ENCODE results near the gene SEMA3A. TPM values are rescaled to one million over a fixed set of nuclear protein-coding genes. Genes with fewer than 3 reads are reported as not detected.
A peak's percentile ranks its signal among the peaks of the same experiment; 100 is the strongest.

SEMA3A gene
- total and polyA plus RNA-seq, 2 experiments from 2014 or later: 19.8 to 46.4 TPM

DNA sequence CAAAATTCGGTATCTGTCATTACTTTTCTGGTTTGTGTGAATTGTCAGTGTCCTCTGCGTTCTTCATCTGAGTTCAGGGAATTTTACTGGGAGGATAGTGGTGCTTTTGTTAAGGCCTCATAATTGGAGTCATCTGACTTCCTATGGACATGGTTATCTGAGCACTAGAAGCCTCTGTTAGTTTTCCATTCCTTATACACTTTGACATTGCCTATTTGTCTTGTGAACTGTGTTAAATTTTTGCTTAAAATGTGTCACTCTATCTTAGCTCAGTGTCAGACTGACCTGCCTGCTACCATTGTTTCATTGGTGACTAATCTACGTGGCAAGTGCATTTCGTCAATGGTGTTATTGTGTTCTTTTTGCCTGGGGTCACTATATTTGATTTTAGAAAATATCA lies 253.3 kb downstream of the SEMA3A start:
- no peaks in the 10 kb centered on the region for H3K9me2 ChIP-seq (ENCODE audit: insufficient read depth)
- no peaks in the 10 kb centered on the region for H3K4me1 ChIP-seq (ENCODE audit: insufficient read depth)
- H4K20me1 ChIP-seq (replicated peaks; ENCODE audit: insufficient read depth): no peaks in the 10 kb centered on the region
- TF ChIP-seq, protein P1, sequence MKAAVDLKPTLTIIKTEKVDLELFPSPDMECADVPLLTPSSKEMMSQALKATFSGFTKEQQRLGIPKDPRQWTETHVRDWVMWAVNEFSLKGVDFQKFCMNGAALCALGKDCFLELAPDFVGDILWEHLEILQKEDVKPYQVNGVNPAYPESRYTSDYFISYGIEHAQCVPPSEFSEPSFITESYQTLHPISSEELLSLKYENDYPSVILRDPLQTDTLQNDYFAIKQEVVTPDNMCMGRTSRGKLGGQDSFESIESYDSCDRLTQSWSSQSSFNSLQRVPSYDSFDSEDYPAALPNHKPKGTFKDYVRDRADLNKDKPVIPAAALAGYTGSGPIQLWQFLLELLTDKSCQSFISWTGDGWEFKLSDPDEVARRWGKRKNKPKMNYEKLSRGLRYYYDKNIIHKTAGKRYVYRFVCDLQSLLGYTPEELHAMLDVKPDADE (IDR thresholded peaks at IDR 0.05): no peak
- H3K4me3 ChIP-seq: no peak overlapping the region
- H3K79me2 ChIP-seq (replicated peaks; ENCODE audit: insufficient read depth): no peaks in the 10 kb centered on the region
- no peaks in the 10 kb centered on the region for H3K27me3 ChIP-seq (ENCODE audit: insufficient read depth)
- H3K4me3 Mint-ChIP-seq: no peak overlapping the region
- ATAC-seq (no peak), DNase-seq (ENCODE audit: low spot score) (no peak)
- no peak overlapping the region for H3K27ac ChIP-seq (ENCODE audit: low read depth)
- no peak overlapping the region for H3K4me2 ChIP-seq
- H2AFZ ChIP-seq: 0 out of 2 replicates have a peak overlapping the region, but pooled peaks have one; percentile 4
- no peaks in the 10 kb centered on the region for H3K36me3 ChIP-seq (ENCODE audit: insufficient read depth)
- no peak overlapping the region for H3K27ac Mint-ChIP-seq
- H3F3A ChIP-seq (replicated peaks; ENCODE audit: low read depth): no peaks in the 10 kb centered on the region
- H3K9me3 Mint-ChIP-seq: no peaks in the 10 kb centered on the region
- no peaks in the 10 kb centered on the region for H3K36me3 Mint-ChIP-seq (ENCODE audit: low read depth)
- peaks cover under 1% of the 10 kb centered on the region for H3K27me3 Mint-ChIP-seq (ENCODE audit: insufficient read depth, low read depth, poor library complexity)
- 0 out of 3 replicates have a peak, but pooled peaks cover 2% of the 10 kb centered on the region for H3K4me1 Mint-ChIP-seq

DNA sequence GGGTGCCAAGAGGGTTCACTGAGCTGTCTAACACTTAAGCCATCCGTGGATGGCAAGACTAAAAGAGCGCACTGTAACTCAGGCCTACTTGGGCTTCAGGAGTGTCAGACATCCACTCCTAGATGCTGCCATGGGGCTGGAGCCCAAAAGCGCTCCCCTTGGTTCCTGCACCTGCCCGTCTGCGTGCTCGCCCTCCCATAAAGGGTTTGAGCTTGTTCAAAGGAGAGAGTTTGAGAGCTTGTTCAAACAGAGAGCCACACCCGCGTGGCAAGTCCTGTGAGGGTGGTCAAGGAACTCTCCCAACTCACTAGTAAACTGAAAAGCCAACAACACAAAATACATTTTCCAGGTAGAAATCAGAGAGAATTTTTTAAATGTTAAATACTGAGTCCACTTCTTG lies 256.7 kb downstream of the SEMA3A start:
- no peaks in the 10 kb centered on the region for H4K20me1 ChIP-seq (replicated peaks; ENCODE audit: insufficient read depth)
- Mint-ChIP-seq H3K27ac (no peak overlapping the region), H3K4me3 (no peak overlapping the region), H3K36me3 (ENCODE audit: low read depth) (no peaks in the 10 kb centered on the region), H3K4me1 (0 out of 3 replicates have a peak, but pooled peaks cover 2% of the 10 kb centered on the region), H3K9me3 (no peaks in the 10 kb centered on the region), H3K27me3 (ENCODE audit: insufficient read depth, low read depth, poor library complexity) (no peaks in the 10 kb centered on the region)
- no peaks in the 10 kb centered on the region for H3F3A ChIP-seq (replicated peaks; ENCODE audit: low read depth)
- no peaks in the 10 kb centered on the region for H3K36me3 ChIP-seq (ENCODE audit: insufficient read depth)
- no peak for ATAC-seq
- H3K27ac ChIP-seq (ENCODE audit: low read depth): no peak overlapping the region
- no peak overlapping the region for H3K4me2 ChIP-seq
- no peak overlapping the region for H3K4me3 ChIP-seq
- H3K27me3 ChIP-seq (ENCODE audit: insufficient read depth): no peaks in the 10 kb centered on the region
- no peak for DNase-seq (ENCODE audit: low spot score)
- H3K79me2 ChIP-seq (replicated peaks; ENCODE audit: insufficient read depth): no peaks in the 10 kb centered on the region
- no peaks in the 10 kb centered on the region for H3K4me1 ChIP-seq (ENCODE audit: insufficient read depth)
- H3K9me2 ChIP-seq (ENCODE audit: insufficient read depth): no peaks in the 10 kb centered on the region
- TF ChIP-seq, protein P1 (IDR thresholded peaks at IDR 0.05): no peak
- H2AFZ ChIP-seq: peak overlapping the region; percentile 19

DNA sequence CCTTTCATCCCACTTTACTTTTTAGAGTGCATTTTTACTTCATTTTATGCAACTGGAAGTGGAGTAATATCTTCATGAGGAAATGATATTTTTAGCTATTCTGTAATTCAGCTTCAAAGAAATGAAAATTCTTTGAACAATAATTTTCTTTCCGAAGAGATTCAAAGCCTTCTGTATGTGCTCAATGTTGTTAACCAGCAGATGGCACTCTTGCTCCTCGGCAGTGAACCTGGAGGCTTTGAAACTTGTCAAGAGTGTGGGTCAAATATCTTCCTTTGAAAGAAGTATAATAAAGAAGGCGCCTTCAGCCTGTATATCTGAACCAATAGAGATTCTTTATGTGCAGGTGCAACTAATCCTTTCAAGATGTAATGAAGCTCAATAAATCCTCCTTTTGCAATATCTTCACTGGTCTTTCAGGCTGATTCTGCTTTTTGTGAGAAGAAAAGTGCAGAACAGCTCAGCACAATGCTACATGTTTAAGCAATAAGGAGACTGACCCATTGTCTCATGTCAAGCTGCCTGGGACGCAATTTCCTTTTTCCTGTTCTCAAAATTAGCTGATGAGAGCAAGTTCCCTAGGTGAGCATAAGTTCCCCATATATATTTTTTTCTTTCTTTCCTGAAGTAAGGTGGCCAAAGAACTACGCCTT lies 258.4 kb downstream of the SEMA3A start:
- Histone ChIP-seq H3F3A (replicated peaks; ENCODE audit: low read depth) (no peaks in the 10 kb centered on the region), H3K27me3 (ENCODE audit: insufficient read depth) (no peaks in the 10 kb centered on the region), H2AFZ (no peak overlapping the region), H3K4me1 (ENCODE audit: insufficient read depth) (no peaks in the 10 kb centered on the region), H4K20me1 (replicated peaks; ENCODE audit: insufficient read depth) (no peaks in the 10 kb centered on the region), H3K36me3 (ENCODE audit: insufficient read depth) (no peaks in the 10 kb centered on the region), H3K4me2 (no peak overlapping the region), H3K9me2 (ENCODE audit: insufficient read depth) (no peaks in the 10 kb centered on the region), H3K79me2 (replicated peaks; ENCODE audit: insufficient read depth) (no peaks in the 10 kb centered on the region), H3K4me3 (no peak overlapping the region), H3K27ac (ENCODE audit: low read depth) (no peak overlapping the region)
- peak; percentile 87 for DNase-seq (ENCODE audit: low spot score)
- Mint-ChIP-seq H3K9me3 (no peaks in the 10 kb centered on the region), H3K27ac (no peak overlapping the region), H3K4me3 (no peak overlapping the region), H3K36me3 (ENCODE audit: low read depth) (no peaks in the 10 kb centered on the region), H3K27me3 (ENCODE audit: insufficient read depth, low read depth, poor library complexity) (no peaks in the 10 kb centered on the region), H3K4me1 (0 out of 3 replicates have a peak, but pooled peaks cover 2% of the 10 kb centered on the region)
- peak; percentile 89 for ATAC-seq
- no peak for TF ChIP-seq JUNB (IDR thresholded peaks at IDR 0.05; ENCODE audit: unreplicated experiment)
- TF ChIP-seq, protein P2, sequence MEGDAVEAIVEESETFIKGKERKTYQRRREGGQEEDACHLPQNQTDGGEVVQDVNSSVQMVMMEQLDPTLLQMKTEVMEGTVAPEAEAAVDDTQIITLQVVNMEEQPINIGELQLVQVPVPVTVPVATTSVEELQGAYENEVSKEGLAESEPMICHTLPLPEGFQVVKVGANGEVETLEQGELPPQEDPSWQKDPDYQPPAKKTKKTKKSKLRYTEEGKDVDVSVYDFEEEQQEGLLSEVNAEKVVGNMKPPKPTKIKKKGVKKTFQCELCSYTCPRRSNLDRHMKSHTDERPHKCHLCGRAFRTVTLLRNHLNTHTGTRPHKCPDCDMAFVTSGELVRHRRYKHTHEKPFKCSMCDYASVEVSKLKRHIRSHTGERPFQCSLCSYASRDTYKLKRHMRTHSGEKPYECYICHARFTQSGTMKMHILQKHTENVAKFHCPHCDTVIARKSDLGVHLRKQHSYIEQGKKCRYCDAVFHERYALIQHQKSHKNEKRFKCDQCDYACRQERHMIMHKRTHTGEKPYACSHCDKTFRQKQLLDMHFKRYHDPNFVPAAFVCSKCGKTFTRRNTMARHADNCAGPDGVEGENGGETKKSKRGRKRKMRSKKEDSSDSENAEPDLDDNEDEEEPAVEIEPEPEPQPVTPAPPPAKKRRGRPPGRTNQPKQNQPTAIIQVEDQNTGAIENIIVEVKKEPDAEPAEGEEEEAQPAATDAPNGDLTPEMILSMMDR (conservative IDR thresholded peaks at IDR 0.05; ENCODE audit: low read depth in 2 of 2): peak; percentile 96 to 100
